Measurements from ENCODE around the gene JADE2.

JADE2 gene

GRCh38 chr5:134527156-134527960, 1.9 kb downstream of the JADE2 start (continued):
- TF ChIP-seq ZFP69B (tag by site-specific recombination; IDR thresholded peaks at IDR 0.05): no peak
- peak; percentile 82 for TF ChIP-seq EGR2 (tag by site-specific recombination; IDR thresholded peaks at IDR 0.05; ENCODE audit: low read depth)
- TF ChIP-seq HOXD13 (CRISPR knock-in tag; IDR thresholded peaks at IDR 0.05; ENCODE audit: borderline replicate concordance): no peak
- no peak for TF ChIP-seq ZBTB11 (tag by site-specific recombination; conservative IDR thresholded peaks at IDR 0.05; ENCODE audit: low read depth)
- no peak for TF ChIP-seq ZBTB6 (tag by site-specific recombination; IDR thresholded peaks at IDR 0.05)
- TF ChIP-seq ZNF2 (tag by site-specific recombination; IDR thresholded peaks at IDR 0.05): peak; percentile 97
- TF ChIP-seq PRDM6 (tag by site-specific recombination; IDR thresholded peaks at IDR 0.05): no peak
- TF ChIP-seq ZNF157 (tag by site-specific recombination; IDR thresholded peaks at IDR 0.05): no peak
- no peak for TF ChIP-seq ELK4 (IDR thresholded peaks at IDR 0.05; ENCODE audit: borderline replicate concordance, low read depth, low read length)
- TF ChIP-seq ZBTB10 (tag by site-specific recombination; IDR thresholded peaks at IDR 0.05): peak; percentile 81
- no peak for TF ChIP-seq ZNF626 (tag by site-specific recombination; IDR thresholded peaks at IDR 0.05)
- TF ChIP-seq ZBTB21 (tag by site-specific recombination; IDR thresholded peaks at IDR 0.05): 0 out of 2 replicates have a peak, but pooled peaks have one; percentile 55
- TF ChIP-seq ZNF596 (tag by site-specific recombination; IDR thresholded peaks at IDR 0.05): no peak
- no peak for TF ChIP-seq GLI2 (tag by site-specific recombination; IDR thresholded peaks at IDR 0.05; ENCODE audit: borderline replicate concordance, low read depth)
- TF ChIP-seq YY2 (tag by site-specific recombination; IDR thresholded peaks at IDR 0.05): no peak
- TF ChIP-seq HIC1 (tag by site-specific recombination; IDR thresholded peaks at IDR 0.05): peak; percentile 82
- TF ChIP-seq ZNF350 (tag by site-specific recombination; IDR thresholded peaks at IDR 0.05): no peak
- TF ChIP-seq KLF16 (tag by site-specific recombination; IDR thresholded peaks at IDR 0.05): peak; percentile 3; the same call in 1 of the 2 replicates
- peak; percentile 82 for TF ChIP-seq WT1 (tag by site-specific recombination; IDR thresholded peaks at IDR 0.05)
- TF ChIP-seq ZBTB48 (tag by site-specific recombination; IDR thresholded peaks at IDR 0.05): no peak; the same call in 1 of the 2 replicates
- no peak; the same call in 1 of the 2 replicates for TF ChIP-seq PBX3 (CRISPR knock-in tag; IDR thresholded peaks at IDR 0.05)
- no peak for TF ChIP-seq ZNF23 (tag by site-specific recombination; IDR thresholded peaks at IDR 0.05; ENCODE audit: borderline replicate concordance)
- no peak for TF ChIP-seq ZNF658 (tag by site-specific recombination; IDR thresholded peaks at IDR 0.05)
- TF ChIP-seq ZFP3 (tag by site-specific recombination; IDR thresholded peaks at IDR 0.05; ENCODE audit: low read depth): no peak
- TF ChIP-seq IKZF3 (tag by site-specific recombination; IDR thresholded peaks at IDR 0.05): peak; percentile 94
- peak; percentile 93 for TF ChIP-seq SP3 (tag by site-specific recombination; IDR thresholded peaks at IDR 0.05)
